Common myeloid progenitor, CD34-positive (primary cell): ENCODE data around the gene PDPK1.

ENCODE experiments used
- CTCF ChIA-PET: fragments of 350-600 bp; sonication (Branson Sonifier 250); formaldehyde crosslinking; loops from one replicate; lab custom pipeline; 2021; ENCODE audit warnings: antibody characterized with exemption; lab: Charles Lee
- POLR2A ChIA-PET: fragments of 350-600 bp; sonication (Branson Sonifier 250); formaldehyde crosslinking; loops from one replicate; lab custom pipeline; 2021; ENCODE audit warnings: antibody characterized with exemption; lab: Charles Lee
- DNase-seq, 3 donors: peaks; one replicate each; pipeline versions ENCODE4 v3.0.0 to v3.0.0-alpha.2; 2013
- H3K27ac ChIP-seq, 2 experiments: 1 replicate in 1 of 2; 2 replicates in 1 of 2; pipeline ENCODE4 v1.7.0; 2013; ENCODE audit warnings: inconsistent platforms in 2 of 2, low read length in 2 of 2, mild to moderate bottlenecking in 2 of 2, low read depth in 1 of 2, moderate library complexity in 1 of 2; ENCODE audit not compliant: severe bottlenecking in 2 of 2, insufficient read depth in 1 of 2, poor library complexity in 1 of 2
- H3K27me3 ChIP-seq, 5 experiments: replicated peaks in 2 of 5; 1 replicate in 3 of 5; 2 replicates in 2 of 5; pipeline versions ENCODE4 v1.6.1 to v1.7.0; 2013; ENCODE audit warnings: low read length in 4 of 5, mild to moderate bottlenecking in 2 of 5, moderate library complexity in 2 of 5, inconsistent platforms in 1 of 5; ENCODE audit not compliant: insufficient read depth in 5 of 5, control insufficient read depth in 4 of 5
- H3K36me3 ChIP-seq, 4 experiments: 1 replicate in 2 of 4; 2 replicates in 2 of 4; pipeline versions ENCODE4 v1.6.1 to v1.7.0; 2013; ENCODE audit warnings: low read length in 3 of 4, control low read depth in 1 of 4, mild to moderate bottlenecking in 1 of 4; ENCODE audit not compliant: control insufficient read depth in 4 of 4, insufficient read depth in 4 of 4
- H3K4me1 ChIP-seq, 4 experiments: 1 replicate in 3 of 4; 2 replicates in 1 of 4; pipeline versions ENCODE4 v1.6.1 to v1.7.1; 2013; ENCODE audit warnings: low read length in 3 of 4, mild to moderate bottlenecking in 3 of 4, control low read depth in 1 of 4, inconsistent platforms in 1 of 4, moderate library complexity in 1 of 4; ENCODE audit not compliant: control insufficient read depth in 4 of 4, insufficient read depth in 4 of 4; ENCODE audit errors: control extremely low read depth in 1 of 4
- H3K4me3 ChIP-seq, 7 experiments: 1 replicate in 4 of 7; 2 replicates in 3 of 7; pipeline versions ENCODE4 v1.5.1 to v1.7.0; 2013; ENCODE audit warnings: mild to moderate bottlenecking in 7 of 7, low read length in 6 of 7, moderate library complexity in 6 of 7, inconsistent platforms in 2 of 7, low read depth in 2 of 7, control low read depth in 1 of 7; ENCODE audit not compliant: insufficient read depth in 4 of 7, control insufficient read depth in 1 of 7; ENCODE audit errors: extremely low read depth in 1 of 7
- H3K9me3 ChIP-seq, 5 experiments: 1 replicate in 4 of 5; 2 replicates in 1 of 5; pipeline versions ENCODE4 v1.6.1 to v1.7.1; 2013; ENCODE audit warnings: low read length in 4 of 5, mild to moderate bottlenecking in 2 of 5, inconsistent platforms in 1 of 5, low read depth in 1 of 5, moderate library complexity in 1 of 5; ENCODE audit not compliant: control insufficient read depth in 4 of 5, insufficient read depth in 2 of 5; ENCODE audit errors: control extremely low read depth in 1 of 5
- WGBS: methylation state at CpG from one replicate; pipeline ENCODE4 v1.1.5; 2013; ENCODE audit not compliant: insufficient coverage; 5-methylcytosine and 5-hydroxymethylcytosine counted together

Gene PDPK1

DNA sequence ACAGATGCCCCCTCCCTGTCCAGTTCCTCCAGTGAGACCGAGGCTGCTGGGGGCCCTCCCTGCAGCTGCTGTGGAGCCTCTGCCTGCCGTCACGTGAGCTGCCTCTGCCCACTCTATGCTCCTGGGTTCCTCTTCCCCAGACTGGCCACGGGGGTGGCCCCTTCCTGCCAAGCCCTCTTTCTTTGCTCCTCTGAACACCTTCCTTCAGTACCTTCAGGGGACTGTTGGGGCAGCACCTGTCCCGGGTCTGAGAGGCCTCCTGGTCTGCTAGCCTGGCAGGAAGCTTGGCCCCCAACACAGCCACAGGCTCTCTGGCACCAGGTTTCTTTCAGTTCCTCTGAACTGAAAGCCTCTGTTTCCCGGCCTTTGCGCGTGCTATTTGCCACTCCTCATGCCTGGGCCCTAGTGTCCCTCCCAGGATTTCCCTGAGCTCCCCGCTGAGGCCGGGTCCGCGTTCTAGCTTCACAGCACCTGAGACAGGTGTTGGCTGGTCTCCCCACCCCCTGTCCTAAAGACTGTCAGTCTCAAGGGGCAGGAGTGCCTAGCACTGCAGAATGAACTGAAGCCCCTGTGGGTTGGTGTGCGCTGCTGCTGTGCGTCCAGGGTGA lies 30.7 kb upstream of the PDPK1 start:
- DNase-seq = peak; percentile 54 to 85 (median 74)
- H3K4me3 ChIP-seq = peak overlapping the region in 5 of 7 experiments; percentile 15 to 52 (median 36)
- H3K27ac ChIP-seq = peak overlapping the region in 1 of 2 experiments; percentile 59
- no peaks in the 10 kb centered on the region for H3K27me3 ChIP-seq
- no peaks in the 10 kb centered on the region for H3K9me3 ChIP-seq
- H3K4me1 ChIP-seq = peaks cover 3 to 72% (median 61%) of the 10 kb centered on the region in 4 experiments
- 15% methylated on average over 14 of the region's 14 CpGs for WGBS
- ChIA-PET POLR2A (interaction anchor here (0.6 to 1.9 kb wide), 4 partner anchors 13 to 171 kb away, joined by 3 to 6 read pairs (median 3); partner anchors contain the start of genes AMDHD2 and CEMP1), CTCF (interaction anchor here (0.9 to 1.6 kb wide), 5 partner anchors 8 to 71 kb away, joined by 3 to 5 read pairs (median 3); partner anchors contain the start of gene AMDHD2)
- peaks cover 0 to 3% (median under 1%) of the 10 kb centered on the region in 4 experiments for H3K36me3 ChIP-seq

DNA sequence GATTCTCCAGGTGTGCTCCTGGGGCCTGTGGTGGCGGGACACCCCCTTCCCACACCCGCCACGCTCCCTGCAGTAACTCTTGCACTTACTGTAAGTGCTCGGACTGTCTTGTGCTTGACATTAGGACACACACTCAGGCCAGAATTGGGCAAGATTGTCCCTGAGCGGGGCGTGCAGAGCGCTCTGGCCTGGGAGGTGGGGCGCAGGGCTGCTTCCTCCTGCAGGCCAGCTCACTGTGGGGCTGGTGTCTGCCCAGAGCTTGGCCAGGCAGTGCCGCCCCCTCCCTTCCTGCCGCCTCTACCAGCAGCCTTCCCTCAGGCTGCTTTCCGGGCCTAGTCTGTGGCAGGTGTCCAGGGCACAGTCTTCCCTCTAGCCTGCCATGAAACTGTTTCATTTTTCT lies 30.2 kb upstream of the PDPK1 start:
- WGBS = 68% methylated on average over 7 of the region's 11 CpGs
- Histone ChIP-seq H3K9me3 (no peaks in the 10 kb centered on the region), H3K4me1 (peaks cover 3 to 72% (median 61%) of the 10 kb centered on the region in 4 experiments), H3K4me3 (peak overlapping the region in 3 of 7 experiments; percentile 36 to 52 (median 48)), H3K36me3 (no peaks in the 10 kb centered on the region), H3K27ac (peak overlapping the region in 1 of 2 experiments; percentile 59), H3K27me3 (no peaks in the 10 kb centered on the region)
- CTCF ChIA-PET = interaction anchor here (0.9 to 1.6 kb wide), 5 partner anchors 8 to 71 kb away, joined by 3 to 5 read pairs (median 3); partner anchors contain the start of gene AMDHD2
- POLR2A ChIA-PET = interaction anchor here (0.6 to 1.9 kb wide), 4 partner anchors 13 to 172 kb away, joined by 3 to 6 read pairs (median 3); partner anchors contain the start of genes AMDHD2 and CEMP1
- peak in 1 of 3 donors; percentile 24 for DNase-seq

DNA sequence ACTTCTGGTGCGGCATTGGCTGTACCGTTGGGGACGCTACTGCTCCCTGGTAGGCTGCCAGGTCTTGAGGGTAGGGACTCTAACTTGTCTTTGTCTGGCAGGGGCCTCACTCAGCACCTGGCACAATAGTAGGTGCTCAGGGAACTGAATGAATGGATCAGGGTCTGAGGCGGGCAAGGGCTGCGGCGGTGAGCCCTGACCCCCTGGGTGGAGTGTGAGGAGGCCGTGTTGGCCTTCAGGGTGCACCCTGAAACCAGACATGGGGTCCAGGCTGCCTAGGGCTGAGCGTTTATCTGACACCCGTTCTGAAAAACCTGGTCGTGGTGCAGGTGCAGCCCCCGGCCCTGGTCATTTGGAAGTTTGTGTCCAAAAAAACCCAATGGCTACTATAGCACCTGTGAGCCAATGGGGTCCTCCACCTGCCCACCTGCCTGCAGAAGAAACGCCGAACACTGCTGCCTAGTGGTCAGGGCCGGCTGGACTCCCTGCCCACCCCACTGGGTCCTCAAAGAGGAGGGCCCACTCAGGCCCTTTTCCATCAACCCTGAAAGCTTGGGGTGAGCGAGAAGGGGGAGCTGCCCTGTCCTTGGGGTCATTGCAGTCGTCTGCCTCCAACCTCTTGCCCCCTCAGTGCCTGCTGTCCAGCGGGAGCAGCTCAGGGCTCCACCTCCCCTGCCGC lies 29.0 kb upstream of the PDPK1 start:
- H3K36me3 ChIP-seq = no peaks in the 10 kb centered on the region
- 93% methylated on average over 16 of the region's 18 CpGs for WGBS
- H3K4me3 ChIP-seq = no peak overlapping the region
- ChIA-PET CTCF (interaction anchor here (0.7 to 5.9 kb wide), 3 partner anchors 7 to 547 kb away, joined by 3 to 27 read pairs (median 3); no protein-coding TSS in a partner anchor), POLR2A (interaction anchor here (2.3 kb wide), 1 partner anchor 11 kb away, joined by 11 read pairs; the partner anchor contains the start of gene AMDHD2)
- no peaks in the 10 kb centered on the region for H3K9me3 ChIP-seq
- peaks cover 3 to 75% (median 65%) of the 10 kb centered on the region in 4 experiments for H3K4me1 ChIP-seq
- peak overlapping the region in 1 of 2 experiments; percentile 7 for H3K27ac ChIP-seq
- no peaks in the 10 kb centered on the region for H3K27me3 ChIP-seq
- DNase-seq = no peak

DNA sequence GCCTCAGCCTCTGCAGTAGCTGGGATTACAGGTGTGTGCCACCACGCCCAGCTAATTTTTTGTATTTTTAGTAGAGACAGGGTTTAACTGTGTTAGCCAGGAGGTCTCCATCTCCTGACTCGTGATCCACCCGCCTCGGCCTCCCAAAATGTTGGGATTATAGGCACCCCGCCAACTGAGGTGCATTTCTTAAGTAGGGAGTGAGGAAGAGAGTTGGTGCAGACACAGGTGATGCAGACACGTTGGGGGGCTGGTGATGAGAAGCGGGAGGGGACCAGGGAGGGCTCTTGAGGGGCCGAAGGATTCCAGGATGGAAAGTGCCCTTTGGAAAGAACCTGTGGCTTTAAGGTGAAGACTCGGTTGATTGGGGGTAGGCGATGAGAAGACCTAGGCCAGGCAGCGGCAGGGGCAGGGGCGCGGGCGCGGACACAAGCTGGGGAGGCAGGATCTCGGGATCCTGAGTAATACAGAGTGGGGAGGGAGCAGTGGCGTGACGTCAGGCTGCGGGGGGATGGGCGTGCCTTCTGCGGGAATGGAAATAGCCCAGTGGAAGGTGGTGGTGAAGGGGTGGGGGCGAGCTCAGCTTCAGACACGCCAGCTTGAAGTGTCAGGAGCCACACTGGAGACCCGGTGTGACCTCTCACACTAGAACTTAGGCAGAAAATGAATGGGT lies 26.6 kb upstream of the PDPK1 start:
- Histone ChIP-seq H3K27ac (no peak overlapping the region), H3K4me1 (peaks cover 7 to 89% (median 82%) of the 10 kb centered on the region in 4 experiments), H3K27me3 (no peaks in the 10 kb centered on the region), H3K36me3 (no peaks in the 10 kb centered on the region), H3K9me3 (no peaks in the 10 kb centered on the region), H3K4me3 (no peak overlapping the region)
- no peak for DNase-seq
- WGBS = 92% methylated on average over 18 of the region's 24 CpGs
- POLR2A ChIA-PET = no interaction called here
- CTCF ChIA-PET = interaction anchor here (5.9 kb wide), 1 partner anchor 10 kb away, joined by 27 read pairs; no protein-coding TSS in a partner anchor

DNA sequence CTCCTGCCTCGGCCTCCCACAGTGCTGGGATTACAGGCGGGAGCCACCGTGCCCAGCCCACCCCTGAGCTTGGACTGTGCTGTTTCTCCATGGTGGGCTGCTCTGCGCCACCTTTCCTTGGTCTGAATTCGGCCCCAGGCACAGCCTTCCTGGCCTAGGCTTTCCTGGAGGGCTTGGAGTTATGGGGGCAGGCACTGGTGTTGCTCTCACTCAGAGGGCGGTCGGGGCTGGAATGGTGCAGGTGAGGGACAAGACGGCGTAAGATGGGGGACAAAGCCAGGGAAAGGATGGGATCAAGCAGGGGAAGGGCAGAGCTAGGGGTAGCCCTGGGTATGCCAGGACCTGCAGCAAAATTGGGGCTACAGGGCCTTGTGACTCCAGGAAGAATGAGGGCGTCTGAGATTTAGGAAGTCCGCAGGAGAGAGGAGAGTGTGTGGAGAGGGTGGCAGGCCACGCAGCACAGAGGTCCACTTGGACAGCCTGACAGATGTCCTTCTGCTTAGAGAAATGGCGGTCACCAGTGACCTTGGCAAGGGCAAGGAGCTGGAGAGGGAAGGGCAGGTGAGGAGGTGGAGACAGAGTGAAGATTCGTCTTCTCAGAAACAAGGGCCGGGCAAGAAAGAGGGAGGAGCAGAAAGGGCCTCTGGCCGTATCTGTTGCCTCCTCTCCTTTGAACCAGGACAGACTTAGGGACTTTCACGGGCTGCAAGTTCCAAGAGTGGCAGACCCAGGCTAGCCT lies 25.7 kb upstream of the PDPK1 start:
- Histone ChIP-seq H3K36me3 (peaks cover 0 to 6% (median 1%) of the 10 kb centered on the region in 4 experiments), H3K27ac (no peak overlapping the region), H3K27me3 (no peaks in the 10 kb centered on the region), H3K4me1 (peaks cover 10 to 89% (median 84%) of the 10 kb centered on the region in 4 experiments), H3K9me3 (no peaks in the 10 kb centered on the region), H3K4me3 (no peak overlapping the region)
- WGBS = 95% methylated on average over 16 of the region's 17 CpGs
- POLR2A ChIA-PET = no interaction called here
- DNase-seq = no peak
- CTCF ChIA-PET = interaction anchor here (0.9 to 5.9 kb wide), 3 partner anchors 11 to 73 kb away, joined by 3 to 27 read pairs (median 3); no protein-coding TSS in a partner anchor
